DND-41 (cell line): Measurements from ENCODE around the gene EPN2.

ENCODE experiments used
- ATAC-seq: fragments of 200-7000 bp; cut with Tn5 transposase; 3 replicates; pipeline ENCODE4 v1.9.1; 2021; ENCODE audit warnings: low read depth; ENCODE audit not compliant: insufficient read depth
- DNase-seq: peaks from one replicate; pipeline ENCODE4 v3.0.0-alpha.2; 2020
- H2AFZ ChIP-seq: 2 replicates; pipeline ENCODE4 v1.6.0; 2012; ENCODE audit warnings: low read depth, low read length
- H3K27ac ChIP-seq: 2 replicates; pipeline ENCODE4 v1.5.1; 2012; ENCODE audit warnings: low read length, inconsistent platforms
- H3K27me3 ChIP-seq: fragments of 200-600 bp; sonication (generic); 2 replicates; pipeline ENCODE4 v1.6.0; 2012; ENCODE audit warnings: low read length, mild to moderate bottlenecking, inconsistent platforms; ENCODE audit not compliant: insufficient read depth, poor library complexity
- H3K36me3 ChIP-seq: 2 replicates; pipeline ENCODE4 v1.5.1; 2012; ENCODE audit warnings: low read length, inconsistent platforms; ENCODE audit not compliant: insufficient read depth
- H3K4me1 ChIP-seq: 2 replicates; pipeline ENCODE4 v1.5.1; 2012; ENCODE audit warnings: mild to moderate bottlenecking, low read length; ENCODE audit not compliant: insufficient read depth
- H3K4me2 ChIP-seq: 2 replicates; pipeline ENCODE4 v1.6.0; 2012; ENCODE audit warnings: mild to moderate bottlenecking, moderate library complexity, low read length, inconsistent platforms; ENCODE audit not compliant: insufficient read depth
- H3K4me3 ChIP-seq, 2 experiments: fragments of 200-600 bp in 1 of 2; shearing (Covaris generic) in 1 of 2; 2 replicates each; pipeline ENCODE4 v1.5.1; 2012 to 2016; ENCODE audit warnings: inconsistent platforms in 2 of 2, low read length in 2 of 2, mild to moderate bottlenecking in 2 of 2, low read depth in 1 of 2, moderate library complexity in 1 of 2
- H3K79me2 ChIP-seq: 2 replicates; pipeline ENCODE4 v1.6.0; 2012; ENCODE audit warnings: low read length, inconsistent platforms; ENCODE audit not compliant: insufficient read depth
- H3K9ac ChIP-seq: 2 replicates; pipeline ENCODE4 v1.6.0; 2012; ENCODE audit warnings: low read depth, mild to moderate bottlenecking, inconsistent platforms, low read length, moderate library complexity
- H3K9me3 ChIP-seq: 2 replicates; pipeline ENCODE4 v1.5.1; 2012; ENCODE audit warnings: low read length, moderate library complexity, mild to moderate bottlenecking, inconsistent platforms; ENCODE audit not compliant: insufficient read depth, severe bottlenecking
- H4K20me1 ChIP-seq: 2 replicates; pipeline ENCODE4 v1.6.0; 2012; ENCODE audit warnings: low read length; ENCODE audit not compliant: insufficient read depth
- CTCF ChIP-seq: IDR thresholded peaks from 2 replicates; pipeline ENCODE4 v1.5.1; 2012; ENCODE audit warnings: borderline replicate concordance, low read length, moderate library complexity, mild to moderate bottlenecking; ENCODE audit not compliant: poor library complexity, severe bottlenecking; ENCODE audit errors: extremely low read depth
- EZH2 ChIP-seq: IDR thresholded peaks from 3 replicates; pipeline ENCODE4 v1.6.1; 2012; ENCODE audit warnings: borderline replicate concordance, low read depth, mild to moderate bottlenecking, moderate library complexity, low read length, inconsistent platforms; ENCODE audit not compliant: severe bottlenecking

The EPN2 gene

DNA sequence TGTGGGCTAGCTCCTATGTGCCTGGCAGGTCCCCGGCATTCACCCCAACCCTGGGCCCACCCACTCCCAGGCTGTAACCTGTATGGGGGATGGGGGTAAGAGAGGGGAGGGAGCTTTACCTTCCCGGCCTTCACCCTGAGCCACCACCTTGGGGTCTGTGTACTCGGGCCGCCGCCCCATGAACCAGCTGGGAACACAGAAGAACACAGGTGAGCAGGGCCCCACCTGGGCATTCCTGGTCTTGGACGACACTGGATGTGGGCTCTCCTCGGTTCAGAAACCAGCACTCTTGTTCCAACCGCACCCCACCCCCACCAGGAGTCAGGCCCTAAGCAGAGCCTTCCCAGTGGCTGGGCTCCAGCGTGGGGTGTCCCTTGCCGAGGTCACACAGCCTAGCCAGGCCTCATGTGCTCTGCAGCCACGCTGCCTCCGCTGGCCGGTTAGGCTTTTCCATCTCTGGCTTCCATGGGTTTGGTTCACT is 106.5 kb downstream of the EPN2 start:
- no peak for ATAC-seq
- H2AFZ ChIP-seq = no peak overlapping the region
- no peaks in the 10 kb centered on the region for H3K36me3 ChIP-seq
- no peak for DNase-seq
- no peak overlapping the region for H3K27ac ChIP-seq
- H3K9me3 ChIP-seq = no peaks in the 10 kb centered on the region
- H3K27me3 ChIP-seq = no peaks in the 10 kb centered on the region
- H3K79me2 ChIP-seq = no peaks in the 10 kb centered on the region
- TF ChIP-seq CTCF (no peak), EZH2 (no peak)
- H4K20me1 ChIP-seq = peaks cover 36% of the 10 kb centered on the region
- no peaks in the 10 kb centered on the region for H3K4me1 ChIP-seq
- no peak overlapping the region for H3K9ac ChIP-seq
- H3K4me3 ChIP-seq = no peak overlapping the region
- H3K4me2 ChIP-seq = no peak overlapping the region

DNA sequence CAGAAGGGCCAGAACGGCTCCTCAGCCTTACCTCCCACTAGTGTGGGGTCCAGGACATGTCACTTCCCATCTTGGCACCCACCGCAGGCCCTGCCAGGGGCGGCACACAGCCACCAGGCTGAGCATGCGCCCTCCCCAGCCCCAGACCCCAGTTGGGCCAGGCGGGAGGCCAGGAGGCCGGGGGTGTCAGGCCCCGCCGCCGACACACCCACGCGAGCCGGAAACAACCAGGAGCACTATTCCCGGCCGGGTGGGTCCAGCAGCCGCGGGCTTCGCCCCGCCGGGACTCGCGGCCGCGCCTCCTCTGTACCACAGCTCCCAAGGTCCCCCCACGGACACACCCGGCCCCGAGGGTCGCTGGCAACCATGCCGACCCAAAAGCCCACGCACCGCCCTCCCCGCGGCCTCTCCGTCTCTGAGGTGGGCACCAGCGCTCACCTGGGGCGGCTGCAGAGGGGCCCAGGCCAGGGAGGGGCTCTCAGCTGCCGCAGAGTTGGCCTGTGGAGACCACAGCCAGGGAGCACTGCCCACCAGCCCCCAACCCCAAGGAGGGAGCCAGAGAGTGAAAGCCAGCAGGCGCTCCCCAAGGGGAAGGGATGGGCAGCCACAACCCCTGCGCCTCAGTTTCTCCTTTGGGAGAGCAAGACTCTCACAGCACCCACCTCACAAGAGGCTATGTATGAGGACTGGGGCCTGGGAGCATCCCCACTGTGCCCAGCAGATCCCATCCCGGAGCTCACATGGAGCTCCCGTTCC is 107.3 kb downstream of the EPN2 start:
- Histone ChIP-seq H3K79me2 (no peaks in the 10 kb centered on the region), H2AFZ (no peak overlapping the region), H3K4me1 (no peaks in the 10 kb centered on the region), H3K9me3 (no peaks in the 10 kb centered on the region), H3K4me3 (no peak overlapping the region), H3K27me3 (no peaks in the 10 kb centered on the region), H4K20me1 (peaks cover 36% of the 10 kb centered on the region), H3K9ac (no peak overlapping the region), H3K4me2 (no peak overlapping the region), H3K27ac (no peak overlapping the region), H3K36me3 (no peaks in the 10 kb centered on the region)
- no peak for DNase-seq
- ATAC-seq = no peak
- TF ChIP-seq CTCF (no peak), EZH2 (no peak)

DNA sequence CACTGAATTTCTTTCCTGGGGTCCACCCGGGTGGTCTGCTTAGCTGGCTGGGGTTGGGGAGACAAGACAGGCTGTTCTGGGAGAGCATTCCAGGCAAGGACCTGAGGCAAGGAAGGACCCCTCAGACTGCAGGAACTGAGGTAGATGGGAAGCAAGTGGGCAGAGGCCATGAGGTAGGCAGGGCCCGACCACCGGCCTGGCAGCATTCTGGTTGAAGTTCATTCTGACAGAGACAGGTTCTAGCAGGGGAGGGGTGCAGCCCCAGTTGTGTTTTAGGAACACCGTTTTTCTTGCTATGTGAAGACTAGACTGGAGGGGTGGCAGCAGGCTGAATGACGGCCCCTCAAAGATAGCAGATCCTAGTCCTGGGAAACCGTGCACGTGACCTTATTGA is 107.9 kb downstream of the EPN2 start:
- H3K9ac ChIP-seq = no peak overlapping the region
- no peak for ATAC-seq
- no peak for TF ChIP-seq CTCF
- TF ChIP-seq EZH2 = no peak

More for the DNA sequence above, 107.9 kb downstream of the EPN2 start:
- no peaks in the 10 kb centered on the region for H3K9me3 ChIP-seq
- H3K79me2 ChIP-seq = no peaks in the 10 kb centered on the region
- no peak overlapping the region for H3K4me2 ChIP-seq
- no peak overlapping the region for H3K4me3 ChIP-seq
- no peak overlapping the region for H3K27ac ChIP-seq
- H3K4me1 ChIP-seq = no peaks in the 10 kb centered on the region
- no peaks in the 10 kb centered on the region for H3K27me3 ChIP-seq
- peaks cover 36% of the 10 kb centered on the region for H4K20me1 ChIP-seq
- no peaks in the 10 kb centered on the region for H3K36me3 ChIP-seq
- DNase-seq = no peak
- no peak overlapping the region for H2AFZ ChIP-seq
